LNCAP (cell line): ENCODE results near the gene PLIN4.

Source experiments
- CTCF ChIP-seq: fragments of 450-650 bp; IDR thresholded peaks from 2 replicates; pipeline ENCODE4 v1.5.1; 2017; ENCODE audit warnings: mild to moderate bottlenecking

PLIN4 gene

GRCh38 chr19:4454747-4455718, 63.3 kb downstream of the PLIN4 start:
- no peak for TF ChIP-seq CTCF

GRCh38 chr19:4453232-4454179, 64.8 kb downstream of the PLIN4 start:
- TF ChIP-seq CTCF = no peak

- no peak for TF ChIP-seq CTCF
Measured at GRCh38 chr19:4452230-4452990, 65.9 kb downstream of the PLIN4 start.
